Hindlimb muscle (tissue), 1 donor: Measurements from ENCODE around the gene WDSUB1. TPM values are rescaled to one million over a fixed set of nuclear protein-coding genes. Genes with fewer than 3 reads are reported as not detected.
A peak's percentile ranks its signal among the peaks of the same experiment; 100 is the strongest.

ENCODE experiments used
- DNase-seq: peaks from one replicate; pipeline ENCODE4 v3.0.0-alpha.2; 2013
- polyA plus RNA-seq: library from polyadenylated mRNA; unstranded; fragments of 120-200 nt; gene quantifications from one replicate; pipeline ENCODE4 v1.2.1, GENCODE V29; 2013; ENCODE audit not compliant: insufficient read length

WDSUB1 gene
- polyA plus RNA-seq, 1 donor: 8.9 TPM

GRCh38 chr2:159265171-159265576, 21.3 kb downstream of the WDSUB1 start:
- DNase-seq: no peak

GRCh38 chr2:159262904-159263303, 23.6 kb downstream of the WDSUB1 start:
- no peak for DNase-seq

- DNase-seq: no peak
These were observed 24.3 kb downstream of the WDSUB1 start for GRCh38 chr2:159262226-159262625.

DNA sequence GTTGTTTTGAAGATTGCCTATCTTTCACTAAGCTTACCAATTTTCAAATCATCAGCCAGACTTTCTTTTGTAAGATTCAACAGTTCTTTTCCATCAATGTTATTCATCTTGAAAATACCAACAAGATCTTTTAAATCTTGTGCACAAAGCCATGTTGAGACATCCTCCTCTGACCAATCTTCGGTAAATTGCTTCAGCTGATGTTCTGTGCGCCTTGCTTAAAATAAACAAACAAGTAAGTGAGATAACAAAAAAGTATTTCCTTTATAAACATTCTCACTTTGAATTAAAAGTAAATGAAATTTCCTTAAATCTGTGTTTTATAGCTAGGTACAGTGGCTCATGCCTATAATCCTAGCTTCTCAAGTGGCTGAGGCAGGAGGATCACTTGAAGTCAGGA, 30.3 kb downstream of the WDSUB1 start:
- no peak for DNase-seq

DNA sequence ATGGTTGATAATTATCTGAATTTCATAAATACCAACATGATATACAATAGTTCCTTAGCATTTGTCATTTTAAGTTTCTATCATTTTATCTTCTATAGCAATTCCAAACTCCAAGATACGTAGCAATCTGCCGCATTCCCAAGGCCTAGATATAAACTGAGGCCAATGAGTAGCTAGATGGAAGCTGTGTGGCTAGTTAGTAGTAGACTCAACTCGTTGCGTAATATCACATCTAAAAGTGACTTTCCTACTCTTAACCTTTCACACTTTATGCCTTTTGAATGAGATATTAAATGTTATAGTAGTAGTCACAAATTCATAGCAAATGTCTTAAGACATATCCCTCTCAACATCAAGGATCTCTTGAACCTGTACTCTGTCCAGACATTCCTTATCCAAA, 33.6 kb downstream of the WDSUB1 start:
- no peak for DNase-seq

DNA sequence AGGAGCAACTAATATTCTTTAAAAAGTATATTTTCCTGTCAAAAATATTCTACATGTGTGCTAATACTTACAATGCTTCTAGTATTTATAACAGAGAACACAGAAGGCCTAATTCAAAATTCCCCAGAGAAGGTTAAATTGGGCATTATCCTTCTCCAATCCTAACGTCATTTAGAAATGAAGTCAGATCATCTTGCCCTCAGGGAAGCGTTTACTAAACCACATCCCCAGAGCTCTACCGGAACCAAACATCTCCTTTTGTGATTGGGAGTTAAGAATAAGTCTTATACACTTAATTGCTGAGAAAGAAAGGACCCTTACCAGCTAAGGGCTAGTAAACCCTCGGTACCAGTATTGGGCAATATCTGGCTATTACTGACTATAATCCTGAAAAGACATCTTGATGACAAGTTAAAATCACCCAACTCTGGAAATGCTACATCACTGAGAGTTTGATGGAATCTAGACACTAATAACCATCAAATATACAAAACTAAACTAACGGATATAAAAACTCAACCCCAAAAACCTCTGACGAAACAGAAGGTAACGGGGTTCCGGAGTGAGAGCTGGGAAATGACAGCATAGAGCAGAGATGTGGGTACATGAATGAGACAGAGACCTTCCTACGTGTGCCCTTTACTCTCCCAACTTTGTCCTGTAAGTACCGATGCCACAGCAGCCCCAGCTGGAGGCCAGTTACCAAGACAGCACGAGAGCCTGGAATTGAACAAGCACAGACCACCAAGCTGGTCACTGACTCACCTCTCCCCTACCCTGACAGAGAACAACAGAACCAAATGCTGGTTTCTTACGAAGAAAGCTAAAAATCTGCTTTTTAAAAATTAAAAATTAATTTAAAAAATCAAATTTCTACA, 35.0 kb downstream of the WDSUB1 start:
- DNase-seq: no peak

- peak; percentile 61 for DNase-seq
These were observed 36.4 kb downstream of the WDSUB1 start for GRCh38 chr2:159249990-159250715.

GRCh38 chr2:159246325-159246988, 40.0 kb downstream of the WDSUB1 start:
- DNase-seq: no peak

DNA sequence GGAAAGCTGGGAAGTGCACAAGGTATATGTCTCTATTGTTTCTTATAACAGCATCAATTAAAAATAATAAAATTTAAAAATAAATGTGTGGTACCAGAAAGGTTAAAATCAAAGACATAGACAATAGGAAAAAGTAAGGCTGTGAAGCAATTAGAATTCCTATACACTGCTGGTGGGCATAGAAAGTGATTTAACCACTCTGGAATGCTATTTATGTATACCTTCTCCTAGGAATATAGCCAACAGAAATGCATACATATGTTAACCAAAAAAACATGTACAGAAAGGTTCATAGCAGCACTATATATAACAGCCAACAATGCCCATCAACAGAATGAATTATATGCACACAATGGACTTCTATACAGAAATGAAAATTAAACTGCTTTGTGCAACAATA, 43.0 kb downstream of the WDSUB1 start:
- no peak for DNase-seq

DNA sequence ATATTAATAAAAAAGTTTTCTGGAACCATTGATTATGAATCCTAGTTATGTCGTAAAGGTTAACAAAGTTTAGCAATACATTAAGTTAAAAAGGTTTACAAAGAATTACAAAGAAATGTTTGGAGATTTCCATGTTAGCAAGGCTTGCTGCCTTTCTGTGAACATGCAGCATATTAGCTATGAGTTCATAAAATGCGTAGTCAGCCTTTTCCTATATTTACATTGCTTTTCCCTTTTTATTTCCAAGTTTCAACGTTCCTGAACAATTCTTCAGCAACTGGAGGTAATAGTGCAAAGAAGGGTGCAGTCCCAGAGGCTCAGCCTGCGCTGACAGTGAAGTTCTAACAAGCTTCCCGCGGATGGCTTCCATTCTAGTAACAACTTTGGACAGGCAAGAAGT, 51.6 kb downstream of the WDSUB1 start:
- DNase-seq: no peak

- DNase-seq: no peak
These were observed 53.9 kb downstream of the WDSUB1 start for GRCh38 chr2:159232456-159233170.

- DNase-seq: no peak
These were observed 56.2 kb downstream of the WDSUB1 start for GRCh38 chr2:159230145-159230877.

DNA sequence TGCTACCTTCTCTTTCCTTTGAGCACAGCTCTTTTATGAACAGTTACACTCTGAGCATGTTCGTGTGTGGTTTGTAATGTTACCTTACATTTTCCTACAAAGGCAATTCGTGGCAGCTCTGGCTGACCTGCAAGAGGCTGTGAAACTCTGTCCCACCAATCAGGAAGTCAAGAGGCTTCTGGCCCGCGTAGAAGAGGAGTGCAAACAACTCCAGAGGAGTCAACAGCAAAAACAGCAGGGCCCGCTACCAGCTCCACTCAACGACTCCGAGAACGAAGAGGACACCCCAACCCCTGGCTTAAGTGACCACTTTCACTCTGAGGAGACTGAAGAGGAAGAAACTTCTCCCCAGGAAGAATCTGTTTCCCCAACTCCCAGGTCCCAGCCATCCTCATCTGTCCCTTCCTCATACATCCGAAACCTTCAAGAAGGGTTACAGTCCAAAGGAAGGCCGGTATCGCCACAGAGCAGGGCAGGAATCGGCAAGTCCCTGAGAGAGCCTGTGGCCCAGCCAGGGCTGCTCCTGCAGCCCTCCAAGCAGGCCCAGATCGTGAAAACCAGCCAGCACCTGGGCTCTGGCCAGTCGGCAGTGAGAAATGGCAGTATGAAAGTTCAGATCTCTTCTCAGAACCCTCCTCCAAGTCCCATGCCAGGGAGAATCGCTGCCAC, 56.9 kb downstream of the WDSUB1 start:
- DNase-seq: no peak

DNA sequence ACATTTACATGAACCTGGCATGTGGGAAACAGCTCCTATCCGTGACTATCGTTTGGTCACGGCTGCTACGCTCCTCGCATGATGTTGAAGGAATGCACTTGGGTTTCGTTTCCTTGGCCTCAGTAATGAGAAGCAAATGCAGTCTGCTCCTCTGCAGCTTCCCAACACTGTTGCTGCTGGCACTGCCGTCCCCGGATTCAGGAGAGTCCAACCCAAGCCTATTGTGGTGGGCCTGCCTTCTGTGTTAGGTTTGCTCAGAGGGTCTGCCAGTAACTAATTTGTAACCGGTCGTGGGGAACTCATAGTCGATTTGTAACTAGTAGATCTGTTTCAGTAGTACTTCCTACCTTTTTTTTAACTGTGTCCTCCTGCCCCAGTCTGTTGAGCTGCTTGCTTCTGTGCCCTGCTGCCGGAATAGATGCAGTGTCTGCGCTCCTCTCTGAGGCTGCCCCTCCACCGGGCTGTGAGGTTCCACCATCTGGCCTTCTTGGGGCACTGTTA, 58.4 kb downstream of the WDSUB1 start:
- no peak for DNase-seq

- DNase-seq: no peak
These were observed 59.0 kb downstream of the WDSUB1 start for GRCh38 chr2:159227467-159227866.

DNA sequence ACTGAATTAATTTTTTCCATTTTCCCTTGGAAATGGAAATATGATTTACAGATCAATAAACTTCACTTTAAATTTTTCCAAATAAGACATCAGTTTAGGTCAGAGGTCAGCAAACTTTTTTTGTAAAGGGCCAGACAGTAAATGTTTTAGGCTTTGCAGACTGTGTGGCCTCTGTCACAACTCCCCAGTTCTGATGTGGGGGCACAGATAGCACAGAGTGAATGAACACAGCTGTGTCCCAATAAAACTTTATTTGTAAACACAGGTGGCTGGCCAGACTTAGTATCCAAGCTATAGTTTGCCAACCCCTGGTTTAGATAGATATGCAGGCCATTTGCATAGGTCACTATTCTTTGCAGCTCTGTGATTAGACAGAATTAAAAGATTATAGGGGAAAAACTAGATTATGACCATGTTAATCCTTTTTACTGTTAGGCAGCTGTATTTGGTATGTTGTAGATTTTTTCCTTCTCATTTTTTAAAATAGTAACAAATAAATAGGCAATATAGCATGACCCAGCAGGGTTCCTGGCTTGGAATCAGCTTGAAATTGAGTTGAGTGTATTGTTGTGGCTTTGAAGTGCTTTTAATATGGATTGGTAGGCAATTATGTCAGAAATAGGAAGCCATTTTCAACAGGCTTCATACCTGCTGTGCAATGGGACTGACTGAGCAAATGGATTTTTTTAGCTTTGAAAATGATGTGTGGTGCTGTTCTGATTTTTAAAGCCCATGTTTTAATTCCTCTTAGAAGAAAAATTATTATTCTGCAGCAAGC, 59.7 kb downstream of the WDSUB1 start:
- no peak for DNase-seq

DNA sequence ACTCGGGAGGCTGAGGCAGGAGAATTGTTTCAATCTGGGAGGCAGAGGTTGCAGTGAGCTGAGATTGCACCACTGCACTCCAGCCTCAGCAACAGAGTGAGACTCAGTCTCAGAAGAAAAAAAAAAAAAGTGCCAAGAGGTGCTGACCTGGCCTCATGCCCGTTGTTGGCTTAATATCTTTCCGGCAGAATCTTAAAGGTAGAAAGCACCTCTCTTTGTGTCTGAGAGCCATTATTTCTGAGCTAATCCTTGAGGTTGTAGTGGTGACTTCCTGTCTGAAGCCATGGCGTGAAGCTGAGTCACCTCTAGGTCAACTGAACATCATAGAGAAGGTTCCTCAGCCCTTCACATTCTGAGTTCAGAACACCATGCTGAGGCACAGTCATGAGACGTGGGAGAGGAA, 60.4 kb downstream of the WDSUB1 start:
- DNase-seq: no peak

GRCh38 chr2:159225025-159226016, 61.2 kb downstream of the WDSUB1 start:
- DNase-seq: no peak
